GM23338 (cell line): ENCODE measurements around the gene IFI44L. TPM values are rescaled to one million over a fixed set of nuclear protein-coding genes. Genes with fewer than 3 reads are reported as not detected.

Experiments
- ATAC-seq: fragments of 200-7000 bp; cut with Tn5 transposase; 3 replicates; pipeline ENCODE4 v1.9.1; 2020
- DNase-seq: peaks from one replicate; pipeline ENCODE4 v3.0.0-alpha.2; 2015; ENCODE audit warnings: low spot score
- H2AFZ ChIP-seq: fragments of 200-600 bp; sonication (generic); 2 replicates; pipeline ENCODE4 v1.8.0; 2016; ENCODE audit warnings: antibody characterized with exemption, mild to moderate bottlenecking, moderate library complexity
- H3F3A ChIP-seq: fragments of 200-600 bp; sonication (generic); replicated peaks from 2 replicates; pipeline ENCODE4 v1.8.0; 2017; ENCODE audit warnings: antibody characterized with exemption, mixed run types, low read depth
- H3K27ac ChIP-seq: fragments of 200-600 bp; sonication (generic); 2 replicates; pipeline ENCODE4 v1.6.1; 2016; ENCODE audit warnings: low read depth
- H3K27me3 ChIP-seq: fragments of 200-600 bp; sonication (generic); 2 replicates; pipeline ENCODE4 v1.8.0; 2016; ENCODE audit warnings: mild to moderate bottlenecking, mixed run types, moderate library complexity; ENCODE audit not compliant: insufficient read depth
- H3K36me3 ChIP-seq: fragments of 200-600 bp; sonication (generic); 2 replicates; pipeline ENCODE4 v1.8.0; 2016; ENCODE audit warnings: mild to moderate bottlenecking; ENCODE audit not compliant: insufficient read depth
- H3K4me1 ChIP-seq: fragments of 200-600 bp; sonication (generic); 2 replicates; pipeline ENCODE4 v1.8.0; 2016; ENCODE audit warnings: mild to moderate bottlenecking, moderate library complexity; ENCODE audit not compliant: insufficient read depth
- H3K4me2 ChIP-seq: fragments of 200-600 bp; sonication (generic); 2 replicates; pipeline ENCODE4 v1.7.1; 2017; ENCODE audit warnings: mixed run types
- H3K4me3 ChIP-seq: fragments of 200-600 bp; sonication (generic); 2 replicates; pipeline ENCODE4 v1.6.1; 2016; ENCODE audit warnings: mixed run types
- H3K79me2 ChIP-seq: fragments of 200-600 bp; sonication (generic); replicated peaks from 2 replicates; pipeline ENCODE4 v1.8.0; 2017; ENCODE audit warnings: mild to moderate bottlenecking; ENCODE audit not compliant: insufficient read depth
- H3K9me2 ChIP-seq: fragments of 200-600 bp; sonication (generic); 2 replicates; pipeline ENCODE4 v1.8.0; 2017; ENCODE audit not compliant: insufficient read depth
- H4K20me1 ChIP-seq: fragments of 200-600 bp; sonication (generic); replicated peaks from 2 replicates; pipeline ENCODE4 v1.8.0; 2017; ENCODE audit warnings: mild to moderate bottlenecking; ENCODE audit not compliant: insufficient read depth
- H3K27ac Mint-ChIP-seq: 2 replicates; pipeline ENCODE4 v1.8.0; 2020; ENCODE audit warnings: inconsistent platforms, mild to moderate bottlenecking, moderate library complexity, mixed read lengths
- H3K27me3 Mint-ChIP-seq: 3 replicates; pipeline ENCODE4 v1.8.0; 2022; ENCODE audit warnings: low read depth, mild to moderate bottlenecking, moderate library complexity, mixed read lengths, inconsistent platforms; ENCODE audit not compliant: insufficient read depth, poor library complexity
- H3K36me3 Mint-ChIP-seq: 3 replicates; pipeline ENCODE4 v1.8.0; 2021; ENCODE audit warnings: low read depth, mild to moderate bottlenecking, inconsistent platforms, moderate library complexity, mixed read lengths
- H3K4me1 Mint-ChIP-seq: 3 replicates; pipeline ENCODE4 v1.8.0; 2020; ENCODE audit warnings: mild to moderate bottlenecking, inconsistent platforms, mixed read lengths
- H3K4me3 Mint-ChIP-seq: 3 replicates; pipeline ENCODE4 v1.8.0; 2021; ENCODE audit warnings: moderate library complexity, mild to moderate bottlenecking, inconsistent platforms, mixed read lengths
- H3K9me3 Mint-ChIP-seq: 3 replicates; pipeline ENCODE4 v1.8.0; 2020; ENCODE audit warnings: moderate library complexity, mild to moderate bottlenecking, inconsistent platforms, mixed read lengths
- CREB1 ChIP-seq: fragments of 250-450 bp; sonication (Bioruptor Pico); IDR thresholded peaks from 2 replicates; pipeline ENCODE4 v1.5.0; 2020; ENCODE audit warnings: low read depth, mild to moderate bottlenecking, moderate library complexity
- EZH2 ChIP-seq: fragments of 200-600 bp; sonication (generic); IDR thresholded peaks from one replicate; pipeline ENCODE4 v1.8.0; 2017; ENCODE audit warnings: antibody characterized with exemption, mild to moderate bottlenecking, low read depth; ENCODE audit not compliant: unreplicated experiment
- EZH2phosphoT487 ChIP-seq: fragments of 200-600 bp; sonication (generic); IDR thresholded peaks from one replicate; pipeline ENCODE4 v1.8.1; 2018; ENCODE audit warnings: antibody characterized with exemption; ENCODE audit not compliant: unreplicated experiment
- JUNB ChIP-seq: IDR thresholded peaks from one replicate; pipeline ENCODE4 v1.6.1; 2016; ENCODE audit warnings: antibody characterized with exemption; ENCODE audit not compliant: unreplicated experiment
- NANOG ChIP-seq: IDR thresholded peaks from 2 replicates; pipeline ENCODE4 v1.6.1; 2016; ENCODE audit warnings: antibody characterized with exemption, borderline replicate concordance
- POLR2AphosphoS5 ChIP-seq: IDR thresholded peaks from 2 replicates; pipeline ENCODE4 v1.6.1; 2016; ENCODE audit warnings: antibody characterized with exemption, low read depth
- STAT1 ChIP-seq: IDR thresholded peaks from one replicate; pipeline ENCODE4 v1.6.1; 2016; ENCODE audit warnings: antibody characterized with exemption; ENCODE audit not compliant: unreplicated experiment
- ZNF114 ChIP-seq: fragments of 250-450 bp; sonication (Bioruptor Pico); IDR thresholded peaks from 2 replicates; pipeline ENCODE4 v1.5.0; 2020; ENCODE audit warnings: mild to moderate bottlenecking, moderate library complexity
- ZNF331 ChIP-seq: fragments of 250-450 bp; sonication (Bioruptor Pico); IDR thresholded peaks from 2 replicates; pipeline ENCODE4 v1.5.0; 2020; ENCODE audit warnings: low read depth, mild to moderate bottlenecking, moderate library complexity
- polyA plus RNA-seq: library from polyadenylated mRNA; unstranded; fragments of >200 nt; fragmentation: Nextera tagmentation; extraction: Ambion mirVana; gene quantifications from 2 replicates; pipeline ENCODE4 v1.2.1, GENCODE V29; 2016
- total RNA-seq: library from RNA; depleted of rRNA; stranded (reverse); fragments of >200 nt; shearing (Covaris generic); gene quantifications from 2 replicates; pipeline ENCODE4 v1.2.3, GENCODE V29; 2014
- TF ChIP-seq, protein P1 (sequence below), 2 experiments: fragments of 200-600 bp in 1 of 2; sonication (generic) in 1 of 2; conservative IDR thresholded peaks; 2 replicates each; pipeline versions ENCODE4 v1.5.1 to v1.6.1; 2016 to 2017; ENCODE audit warnings: antibody characterized with exemption in 2 of 2, low read depth in 2 of 2, mild to moderate bottlenecking in 2 of 2, moderate library complexity in 1 of 2
- TF ChIP-seq, protein P2 (sequence below): fragments of 250-450 bp; sonication (Bioruptor Pico); IDR thresholded peaks from 2 replicates; pipeline ENCODE4 v1.5.0; 2020; ENCODE audit warnings: mild to moderate bottlenecking, moderate library complexity
- TF ChIP-seq, protein P3 (sequence below): IDR thresholded peaks from one replicate; pipeline ENCODE4 v1.6.1; 2018; ENCODE audit warnings: antibody characterized with exemption; ENCODE audit not compliant: unreplicated experiment
- TF ChIP-seq, protein P4 (sequence below): IDR thresholded peaks from 2 replicates; pipeline ENCODE4 v1.6.1; 2016; ENCODE audit warnings: antibody characterized with exemption

Gene IFI44L
- total and polyA plus RNA-seq, 2 experiments from 2014 or later: not detected

DNA sequence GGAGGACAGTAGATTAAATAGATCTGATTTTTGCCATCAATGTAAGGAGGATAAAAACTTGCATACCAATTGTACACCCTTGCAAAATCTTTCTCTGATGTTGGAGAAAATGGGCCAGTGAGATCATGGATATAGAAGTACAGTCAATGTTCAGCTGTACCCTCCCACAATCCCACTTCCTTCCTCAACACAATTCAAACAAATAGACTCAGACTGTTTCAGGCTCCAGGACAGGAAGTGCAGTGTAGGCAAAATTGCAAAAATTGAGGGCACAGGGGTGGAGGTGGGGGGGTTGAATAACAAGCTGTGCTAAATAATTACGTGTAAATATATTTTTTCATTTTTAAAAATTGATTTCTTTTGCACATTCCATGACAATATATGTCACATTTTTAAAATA lies 25.5 kb downstream of the IFI44L start:
- Histone ChIP-seq H4K20me1 (no peaks in the 10 kb centered on the region), H3K9me2 (peaks cover 3% of the 10 kb centered on the region; the same call in 1 of the 2 replicates), H3K79me2 (no peaks in the 10 kb centered on the region), H3F3A (no peaks in the 10 kb centered on the region), H3K27me3 (no peaks in the 10 kb centered on the region), H3K4me1 (no peaks in the 10 kb centered on the region), H3K36me3 (no peaks in the 10 kb centered on the region), H3K27ac (no peak overlapping the region), H3K4me3 (no peak overlapping the region), H3K4me2 (no peak overlapping the region), H2AFZ (no peak overlapping the region)
- no peak for DNase-seq
- peaks cover 30% of the 10 kb centered on the region for H3K9me3 Mint-ChIP-seq
- H3K4me3 Mint-ChIP-seq: no peak overlapping the region
- H3K4me1 Mint-ChIP-seq: no peaks in the 10 kb centered on the region
- H3K27me3 Mint-ChIP-seq: no peaks in the 10 kb centered on the region
- no peak for TF ChIP-seq STAT1
- TF ChIP-seq, protein P1, sequence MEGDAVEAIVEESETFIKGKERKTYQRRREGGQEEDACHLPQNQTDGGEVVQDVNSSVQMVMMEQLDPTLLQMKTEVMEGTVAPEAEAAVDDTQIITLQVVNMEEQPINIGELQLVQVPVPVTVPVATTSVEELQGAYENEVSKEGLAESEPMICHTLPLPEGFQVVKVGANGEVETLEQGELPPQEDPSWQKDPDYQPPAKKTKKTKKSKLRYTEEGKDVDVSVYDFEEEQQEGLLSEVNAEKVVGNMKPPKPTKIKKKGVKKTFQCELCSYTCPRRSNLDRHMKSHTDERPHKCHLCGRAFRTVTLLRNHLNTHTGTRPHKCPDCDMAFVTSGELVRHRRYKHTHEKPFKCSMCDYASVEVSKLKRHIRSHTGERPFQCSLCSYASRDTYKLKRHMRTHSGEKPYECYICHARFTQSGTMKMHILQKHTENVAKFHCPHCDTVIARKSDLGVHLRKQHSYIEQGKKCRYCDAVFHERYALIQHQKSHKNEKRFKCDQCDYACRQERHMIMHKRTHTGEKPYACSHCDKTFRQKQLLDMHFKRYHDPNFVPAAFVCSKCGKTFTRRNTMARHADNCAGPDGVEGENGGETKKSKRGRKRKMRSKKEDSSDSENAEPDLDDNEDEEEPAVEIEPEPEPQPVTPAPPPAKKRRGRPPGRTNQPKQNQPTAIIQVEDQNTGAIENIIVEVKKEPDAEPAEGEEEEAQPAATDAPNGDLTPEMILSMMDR (conservative IDR thresholded peaks at IDR 0.05; ENCODE audit: low read depth in 2 of 2): no peak
- TF ChIP-seq POLR2AphosphoS5: no peak
- no peak for TF ChIP-seq JUNB
- TF ChIP-seq ZNF114 (CRISPR knock-in tag): no peak
- TF ChIP-seq, protein P2, sequence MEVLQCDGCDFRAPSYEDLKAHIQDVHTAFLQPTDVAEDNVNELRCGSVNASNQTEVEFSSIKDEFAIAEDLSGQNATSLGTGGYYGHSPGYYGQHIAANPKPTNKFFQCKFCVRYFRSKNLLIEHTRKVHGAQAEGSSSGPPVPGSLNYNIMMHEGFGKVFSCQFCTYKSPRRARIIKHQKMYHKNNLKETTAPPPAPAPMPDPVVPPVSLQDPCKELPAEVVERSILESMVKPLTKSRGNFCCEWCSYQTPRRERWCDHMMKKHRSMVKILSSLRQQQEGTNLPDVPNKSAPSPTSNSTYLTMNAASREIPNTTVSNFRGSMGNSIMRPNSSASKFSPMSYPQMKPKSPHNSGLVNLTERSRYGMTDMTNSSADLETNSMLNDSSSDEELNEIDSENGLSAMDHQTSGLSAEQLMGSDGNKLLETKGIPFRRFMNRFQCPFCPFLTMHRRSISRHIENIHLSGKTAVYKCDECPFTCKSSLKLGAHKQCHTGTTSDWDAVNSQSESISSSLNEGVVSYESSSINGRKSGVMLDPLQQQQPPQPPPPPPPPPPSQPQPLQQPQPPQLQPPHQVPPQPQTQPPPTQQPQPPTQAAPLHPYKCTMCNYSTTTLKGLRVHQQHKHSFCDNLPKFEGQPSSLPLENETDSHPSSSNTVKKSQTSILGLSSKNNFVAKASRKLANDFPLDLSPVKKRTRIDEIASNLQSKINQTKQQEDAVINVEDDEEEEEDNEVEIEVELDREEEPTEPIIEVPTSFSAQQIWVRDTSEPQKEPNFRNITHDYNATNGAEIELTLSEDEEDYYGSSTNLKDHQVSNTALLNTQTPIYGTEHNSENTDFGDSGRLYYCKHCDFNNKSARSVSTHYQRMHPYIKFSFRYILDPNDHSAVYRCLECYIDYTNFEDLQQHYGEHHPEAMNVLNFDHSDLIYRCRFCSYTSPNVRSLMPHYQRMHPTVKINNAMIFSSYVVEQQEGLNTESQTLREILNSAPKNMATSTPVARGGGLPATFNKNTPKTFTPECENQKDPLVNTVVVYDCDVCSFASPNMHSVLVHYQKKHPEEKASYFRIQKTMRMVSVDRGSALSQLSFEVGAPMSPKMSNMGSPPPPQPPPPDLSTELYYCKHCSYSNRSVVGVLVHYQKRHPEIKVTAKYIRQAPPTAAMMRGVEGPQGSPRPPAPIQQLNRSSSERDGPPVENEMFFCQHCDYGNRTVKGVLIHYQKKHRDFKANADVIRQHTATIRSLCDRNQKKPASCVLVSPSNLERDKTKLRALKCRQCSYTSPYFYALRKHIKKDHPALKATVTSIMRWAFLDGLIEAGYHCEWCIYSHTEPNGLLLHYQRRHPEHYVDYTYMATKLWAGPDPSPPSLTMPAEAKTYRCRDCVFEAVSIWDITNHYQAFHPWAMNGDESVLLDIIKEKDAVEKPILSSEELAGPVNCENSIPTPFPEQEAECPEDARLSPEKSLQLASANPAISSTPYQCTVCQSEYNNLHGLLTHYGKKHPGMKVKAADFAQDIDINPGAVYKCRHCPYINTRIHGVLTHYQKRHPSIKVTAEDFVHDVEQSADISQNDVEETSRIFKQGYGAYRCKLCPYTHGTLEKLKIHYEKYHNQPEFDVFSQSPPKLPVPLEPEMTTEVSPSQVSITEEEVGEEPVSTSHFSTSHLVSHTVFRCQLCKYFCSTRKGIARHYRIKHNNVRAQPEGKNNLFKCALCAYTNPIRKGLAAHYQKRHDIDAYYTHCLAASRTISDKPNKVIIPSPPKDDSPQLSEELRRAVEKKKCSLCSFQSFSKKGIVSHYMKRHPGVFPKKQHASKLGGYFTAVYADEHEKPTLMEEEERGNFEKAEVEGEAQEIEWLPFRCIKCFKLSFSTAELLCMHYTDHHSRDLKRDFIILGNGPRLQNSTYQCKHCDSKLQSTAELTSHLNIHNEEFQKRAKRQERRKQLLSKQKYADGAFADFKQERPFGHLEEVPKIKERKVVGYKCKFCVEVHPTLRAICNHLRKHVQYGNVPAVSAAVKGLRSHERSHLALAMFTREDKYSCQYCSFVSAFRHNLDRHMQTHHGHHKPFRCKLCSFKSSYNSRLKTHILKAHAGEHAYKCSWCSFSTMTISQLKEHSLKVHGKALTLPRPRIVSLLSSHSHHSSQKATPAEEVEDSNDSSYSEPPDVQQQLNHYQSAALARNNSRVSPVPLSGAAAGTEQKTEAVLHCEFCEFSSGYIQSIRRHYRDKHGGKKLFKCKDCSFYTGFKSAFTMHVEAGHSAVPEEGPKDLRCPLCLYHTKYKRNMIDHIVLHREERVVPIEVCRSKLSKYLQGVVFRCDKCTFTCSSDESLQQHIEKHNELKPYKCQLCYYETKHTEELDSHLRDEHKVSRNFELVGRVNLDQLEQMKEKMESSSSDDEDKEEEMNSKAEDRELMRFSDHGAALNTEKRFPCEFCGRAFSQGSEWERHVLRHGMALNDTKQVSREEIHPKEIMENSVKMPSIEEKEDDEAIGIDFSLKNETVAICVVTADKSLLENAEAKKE (CRISPR knock-in tag): no peak
- no peak for TF ChIP-seq NANOG
- TF ChIP-seq CREB1 (CRISPR knock-in tag): no peak
- TF ChIP-seq, protein P3, sequence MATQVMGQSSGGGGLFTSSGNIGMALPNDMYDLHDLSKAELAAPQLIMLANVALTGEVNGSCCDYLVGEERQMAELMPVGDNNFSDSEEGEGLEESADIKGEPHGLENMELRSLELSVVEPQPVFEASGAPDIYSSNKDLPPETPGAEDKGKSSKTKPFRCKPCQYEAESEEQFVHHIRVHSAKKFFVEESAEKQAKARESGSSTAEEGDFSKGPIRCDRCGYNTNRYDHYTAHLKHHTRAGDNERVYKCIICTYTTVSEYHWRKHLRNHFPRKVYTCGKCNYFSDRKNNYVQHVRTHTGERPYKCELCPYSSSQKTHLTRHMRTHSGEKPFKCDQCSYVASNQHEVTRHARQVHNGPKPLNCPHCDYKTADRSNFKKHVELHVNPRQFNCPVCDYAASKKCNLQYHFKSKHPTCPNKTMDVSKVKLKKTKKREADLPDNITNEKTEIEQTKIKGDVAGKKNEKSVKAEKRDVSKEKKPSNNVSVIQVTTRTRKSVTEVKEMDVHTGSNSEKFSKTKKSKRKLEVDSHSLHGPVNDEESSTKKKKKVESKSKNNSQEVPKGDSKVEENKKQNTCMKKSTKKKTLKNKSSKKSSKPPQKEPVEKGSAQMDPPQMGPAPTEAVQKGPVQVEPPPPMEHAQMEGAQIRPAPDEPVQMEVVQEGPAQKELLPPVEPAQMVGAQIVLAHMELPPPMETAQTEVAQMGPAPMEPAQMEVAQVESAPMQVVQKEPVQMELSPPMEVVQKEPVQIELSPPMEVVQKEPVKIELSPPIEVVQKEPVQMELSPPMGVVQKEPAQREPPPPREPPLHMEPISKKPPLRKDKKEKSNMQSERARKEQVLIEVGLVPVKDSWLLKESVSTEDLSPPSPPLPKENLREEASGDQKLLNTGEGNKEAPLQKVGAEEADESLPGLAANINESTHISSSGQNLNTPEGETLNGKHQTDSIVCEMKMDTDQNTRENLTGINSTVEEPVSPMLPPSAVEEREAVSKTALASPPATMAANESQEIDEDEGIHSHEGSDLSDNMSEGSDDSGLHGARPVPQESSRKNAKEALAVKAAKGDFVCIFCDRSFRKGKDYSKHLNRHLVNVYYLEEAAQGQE: no peak
- no peak for TF ChIP-seq EZH2
- no peak for TF ChIP-seq ZNF331 (CRISPR knock-in tag)
- TF ChIP-seq, protein P4, sequence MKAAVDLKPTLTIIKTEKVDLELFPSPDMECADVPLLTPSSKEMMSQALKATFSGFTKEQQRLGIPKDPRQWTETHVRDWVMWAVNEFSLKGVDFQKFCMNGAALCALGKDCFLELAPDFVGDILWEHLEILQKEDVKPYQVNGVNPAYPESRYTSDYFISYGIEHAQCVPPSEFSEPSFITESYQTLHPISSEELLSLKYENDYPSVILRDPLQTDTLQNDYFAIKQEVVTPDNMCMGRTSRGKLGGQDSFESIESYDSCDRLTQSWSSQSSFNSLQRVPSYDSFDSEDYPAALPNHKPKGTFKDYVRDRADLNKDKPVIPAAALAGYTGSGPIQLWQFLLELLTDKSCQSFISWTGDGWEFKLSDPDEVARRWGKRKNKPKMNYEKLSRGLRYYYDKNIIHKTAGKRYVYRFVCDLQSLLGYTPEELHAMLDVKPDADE: no peak
- no peak for TF ChIP-seq EZH2phosphoT487
- no peak overlapping the region for H3K27ac Mint-ChIP-seq
- no peak for ATAC-seq
- peaks cover 7% of the 10 kb centered on the region; the same call in 2 of the 3 replicates for H3K36me3 Mint-ChIP-seq
